Neural cell (in vitro differentiated cells): Measurements from ENCODE around the gene PTPRG.

Experiments
- CTCF ChIP-seq: fragments of 450-650 bp; IDR thresholded peaks from 2 replicates; pipeline ENCODE4 v1.5.1; 2014; ENCODE audit warnings: antibody characterized with exemption, mild to moderate bottlenecking, moderate library complexity; ENCODE audit not compliant: poor library complexity, severe bottlenecking
- EP300 ChIP-seq: fragments of 450-650 bp; conservative IDR thresholded peaks from 2 replicates; pipeline ENCODE4 v1.6.1; 2014; ENCODE audit warnings: antibody characterized with exemption, mild to moderate bottlenecking, moderate library complexity; ENCODE audit not compliant: poor library complexity, severe bottlenecking
- EZH2 ChIP-seq: fragments of 200-600, 300-800 bp; shearing (Covaris generic), sonication (generic); IDR thresholded peaks from 2 replicates; pipeline ENCODE4 v1.6.1; 2014; ENCODE audit warnings: antibody characterized with exemption, low read length, borderline replicate concordance, mild to moderate bottlenecking; ENCODE audit not compliant: insufficient read depth, poor library complexity, severe bottlenecking
- MXI1 ChIP-seq: fragments of 450-650 bp; conservative IDR thresholded peaks from 2 replicates; pipeline ENCODE4 v1.6.1; 2014; ENCODE audit warnings: antibody characterized with exemption, mild to moderate bottlenecking; ENCODE audit not compliant: poor library complexity, severe bottlenecking
- POLR2AphosphoS5 ChIP-seq: IDR thresholded peaks from 2 replicates; pipeline ENCODE4 v1.6.1; 2012
- RAD21 ChIP-seq: fragments of 450-650 bp; conservative IDR thresholded peaks from 2 replicates; pipeline ENCODE4 v1.6.1; 2014; ENCODE audit warnings: antibody characterized with exemption, mild to moderate bottlenecking, moderate library complexity
- SMC3 ChIP-seq: fragments of 450-650 bp; conservative IDR thresholded peaks from 2 replicates; pipeline ENCODE4 v1.6.1; 2014; ENCODE audit warnings: antibody characterized with exemption, mild to moderate bottlenecking, moderate library complexity; ENCODE audit not compliant: poor library complexity
- TAF1 ChIP-seq: IDR thresholded peaks from 2 replicates; pipeline ENCODE4 v1.6.1; 2012; ENCODE audit warnings: low read depth

DNA sequence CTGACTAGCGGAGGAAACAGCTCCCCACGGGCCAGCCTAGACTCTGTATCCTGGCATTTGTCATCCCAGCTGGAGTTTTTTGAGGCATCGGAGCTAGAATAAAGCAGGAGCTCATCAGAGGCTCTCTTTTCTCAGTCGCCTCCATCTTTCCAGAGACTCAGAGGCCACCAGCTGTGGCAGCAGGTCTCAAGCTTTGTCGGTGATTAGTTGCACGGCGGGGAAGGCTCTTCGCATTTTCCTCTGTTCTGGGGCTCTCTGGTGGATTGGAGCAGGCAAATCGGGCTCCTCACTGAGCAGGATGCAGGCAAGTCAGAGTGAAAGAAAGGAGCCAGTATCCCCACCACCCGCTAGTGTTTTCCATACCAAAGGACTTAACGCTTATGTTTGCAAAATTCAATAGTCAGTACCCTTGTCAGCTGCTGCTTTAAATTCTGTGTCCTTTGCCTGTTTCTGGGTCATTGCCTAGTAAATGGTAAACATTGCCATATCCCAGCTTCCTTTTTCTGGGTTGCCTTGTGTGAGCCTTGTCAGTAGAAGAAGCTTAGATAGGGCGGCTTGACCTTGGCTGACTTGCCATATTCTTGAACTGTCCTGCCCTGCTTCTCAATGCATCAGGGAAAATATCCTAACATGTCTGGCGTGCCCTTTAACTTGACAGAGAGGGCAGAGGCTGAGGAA, 127.1 kb downstream of the PTPRG start:
- peak; percentile 12 for TF ChIP-seq CTCF
- no peak for TF ChIP-seq MXI1
- peak; percentile 55 for TF ChIP-seq POLR2AphosphoS5
- no peak for TF ChIP-seq TAF1
- TF ChIP-seq RAD21: peak; percentile 49
- no peak for TF ChIP-seq EZH2
- peak; percentile 23 for TF ChIP-seq EP300
- TF ChIP-seq SMC3: peak; percentile 48
